Chondrocyte (in vitro differentiated cells): ENCODE data around the gene PBX4. TPM values are rescaled to one million over a fixed set of nuclear protein-coding genes. Genes with fewer than 3 reads are reported as not detected.
A peak's percentile ranks its signal among the peaks of the same experiment; 100 is the strongest.

Experiments
- DNase-seq: peaks from one replicate; pipeline ENCODE4 v3.0.0; 2021; ENCODE audit warnings: mixed read lengths, low spot score
- H3K27ac Mint-ChIP-seq: one replicate; pipeline ENCODE4 v1.8.0; 2021; ENCODE audit warnings: mild to moderate bottlenecking, moderate library complexity, mixed read lengths; ENCODE audit not compliant: unreplicated experiment
- H3K27me3 Mint-ChIP-seq: 2 replicates; pipeline ENCODE4 v1.8.0; 2021; ENCODE audit warnings: low read depth, mixed read lengths
- H3K36me3 Mint-ChIP-seq: 2 replicates; pipeline ENCODE4 v1.8.0; 2021; ENCODE audit warnings: low read depth, mixed read lengths
- H3K4me1 Mint-ChIP-seq: 2 replicates; pipeline ENCODE4 v1.8.0; 2021; ENCODE audit warnings: low read depth, mild to moderate bottlenecking, mixed read lengths
- H3K4me3 Mint-ChIP-seq: one replicate; pipeline ENCODE4 v1.8.0; 2021; ENCODE audit warnings: mild to moderate bottlenecking, moderate library complexity, mixed read lengths; ENCODE audit not compliant: unreplicated experiment
- H3K9me3 Mint-ChIP-seq: 2 replicates; pipeline ENCODE4 v1.8.0; 2021; ENCODE audit warnings: low read depth, mixed read lengths
- CTCF ChIP-seq: fragments of 200-600 bp; sonication (generic); IDR thresholded peaks from 2 replicates; pipeline ENCODE4 v1.5.0; 2021; ENCODE audit warnings: antibody characterized with exemption, mild to moderate bottlenecking, moderate library complexity
- total RNA-seq: library from RNA; stranded (reverse); gene quantifications from 3 replicates; pipeline ENCODE4 v1.2.1, GENCODE V29; 2021

The PBX4 gene
- total RNA-seq, 1 donor from 2014 or later = 1.2 TPM

DNA sequence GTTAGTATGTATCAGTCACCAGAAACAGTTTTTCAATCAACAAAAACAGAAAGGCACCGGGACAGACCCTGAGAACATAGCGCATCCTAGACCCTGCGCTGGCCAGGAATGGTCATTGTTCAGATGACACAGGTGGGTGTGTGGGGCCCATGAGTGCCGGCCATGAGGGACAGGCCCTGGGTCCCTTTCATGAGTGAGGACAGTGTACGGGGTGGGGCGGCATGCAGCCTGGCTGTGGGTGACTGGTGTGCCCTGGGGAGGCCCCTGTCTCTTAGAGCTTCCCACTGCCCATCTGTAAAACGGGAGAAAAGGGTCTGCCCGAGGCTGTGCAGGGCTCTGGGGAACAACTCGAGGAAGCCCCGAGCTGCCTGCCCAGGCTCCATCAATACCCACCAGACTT, 25.8 kb downstream of the PBX4 start:
- H3K4me3 Mint-ChIP-seq = no peak overlapping the region
- no peaks in the 10 kb centered on the region for H3K27me3 Mint-ChIP-seq
- no peak for DNase-seq
- H3K27ac Mint-ChIP-seq = no peak overlapping the region
- H3K9me3 Mint-ChIP-seq = no peaks in the 10 kb centered on the region
- H3K4me1 Mint-ChIP-seq = peaks cover 27% of the 10 kb centered on the region
- no peak for TF ChIP-seq CTCF
- H3K36me3 Mint-ChIP-seq = no peaks in the 10 kb centered on the region

DNA sequence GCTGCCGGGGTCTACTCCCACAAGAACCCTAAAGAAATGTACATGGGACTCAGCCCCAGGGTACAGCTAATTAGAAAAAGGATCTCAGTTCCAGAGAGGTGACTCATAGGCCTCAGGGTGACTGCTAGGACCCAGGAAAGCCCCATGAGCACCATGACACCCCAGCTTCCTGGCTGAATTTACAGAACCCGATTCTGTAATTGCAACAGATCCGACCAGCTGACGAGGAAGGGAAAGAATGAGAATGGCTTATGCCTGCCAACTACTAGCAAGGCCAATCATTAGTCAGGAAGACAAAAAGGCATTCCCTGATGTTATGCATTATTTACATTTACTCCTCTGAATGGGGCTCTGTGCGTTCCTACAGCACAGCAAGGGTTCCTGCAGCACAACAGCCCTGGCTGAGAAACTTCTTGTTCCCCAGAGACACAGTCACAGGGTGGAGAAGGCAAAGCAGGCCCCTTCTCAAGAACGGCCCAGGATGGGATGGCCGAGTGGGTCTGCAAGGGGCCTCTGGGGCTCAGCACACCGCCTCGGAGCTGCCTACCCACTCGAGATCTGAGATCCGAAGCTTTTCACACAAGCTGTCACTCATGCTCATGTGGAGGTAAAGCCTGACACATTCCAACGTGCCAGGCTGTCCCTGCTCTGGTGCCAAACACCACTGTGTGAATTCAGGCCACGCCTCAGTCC, 27.2 kb downstream of the PBX4 start:
- no peak for TF ChIP-seq CTCF
- no peaks in the 10 kb centered on the region for H3K36me3 Mint-ChIP-seq
- no peak overlapping the region for H3K4me3 Mint-ChIP-seq
- H3K27ac Mint-ChIP-seq = peak overlapping the region; percentile 89
- DNase-seq = no peak
- no peaks in the 10 kb centered on the region for H3K9me3 Mint-ChIP-seq
- H3K4me1 Mint-ChIP-seq = peaks cover 27% of the 10 kb centered on the region
- no peaks in the 10 kb centered on the region for H3K27me3 Mint-ChIP-seq

DNA sequence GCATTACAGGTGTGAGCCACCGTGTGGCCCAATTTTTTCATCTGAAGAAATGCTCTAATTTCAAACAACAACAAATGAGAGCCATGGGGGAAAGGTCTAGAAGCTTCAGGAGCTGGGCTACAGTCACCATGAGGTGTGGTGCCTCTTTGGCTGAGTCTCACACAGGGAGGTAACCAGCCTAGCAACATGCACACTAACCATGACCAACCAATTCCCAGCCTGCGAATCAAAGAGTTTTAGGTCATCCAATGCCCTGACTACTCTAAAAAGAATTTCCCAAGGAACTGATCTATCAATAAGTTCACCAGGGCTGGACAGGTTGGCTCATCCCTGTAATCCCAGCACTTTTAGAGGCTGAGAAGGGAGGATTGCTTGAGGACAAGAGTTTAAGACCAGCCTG, 29.9 kb downstream of the PBX4 start:
- Mint-ChIP-seq H3K27ac (no peak overlapping the region), H3K4me1 (peaks cover 18% of the 10 kb centered on the region), H3K4me3 (no peak overlapping the region), H3K9me3 (no peaks in the 10 kb centered on the region), H3K36me3 (no peaks in the 10 kb centered on the region), H3K27me3 (no peaks in the 10 kb centered on the region)
- no peak for DNase-seq
- TF ChIP-seq CTCF = no peak

DNA sequence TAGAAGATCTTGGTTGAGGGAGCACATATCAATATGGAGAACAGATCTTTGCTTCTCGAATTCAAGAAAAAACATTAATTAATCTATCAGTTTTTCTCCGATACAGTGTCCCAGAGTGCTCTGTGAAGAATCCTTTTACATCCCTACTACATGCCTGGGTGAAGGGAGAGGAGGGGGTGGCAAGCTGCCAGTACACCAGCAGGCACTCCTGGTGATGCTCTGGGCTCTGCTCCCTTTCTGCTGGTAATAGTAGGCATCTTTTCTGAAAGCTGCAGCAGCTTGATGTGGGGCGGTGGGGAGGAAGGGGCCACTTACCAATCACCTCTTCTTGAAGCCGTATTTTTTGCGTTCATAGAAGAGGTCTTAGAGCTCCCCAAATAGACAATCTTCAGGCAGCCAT, 30.7 kb downstream of the PBX4 start:
- Mint-ChIP-seq H3K4me3 (no peak overlapping the region), H3K4me1 (peaks cover 18% of the 10 kb centered on the region), H3K27ac (no peak overlapping the region), H3K9me3 (no peaks in the 10 kb centered on the region), H3K36me3 (no peaks in the 10 kb centered on the region), H3K27me3 (no peaks in the 10 kb centered on the region)
- no peak for TF ChIP-seq CTCF
- no peak for DNase-seq

DNA sequence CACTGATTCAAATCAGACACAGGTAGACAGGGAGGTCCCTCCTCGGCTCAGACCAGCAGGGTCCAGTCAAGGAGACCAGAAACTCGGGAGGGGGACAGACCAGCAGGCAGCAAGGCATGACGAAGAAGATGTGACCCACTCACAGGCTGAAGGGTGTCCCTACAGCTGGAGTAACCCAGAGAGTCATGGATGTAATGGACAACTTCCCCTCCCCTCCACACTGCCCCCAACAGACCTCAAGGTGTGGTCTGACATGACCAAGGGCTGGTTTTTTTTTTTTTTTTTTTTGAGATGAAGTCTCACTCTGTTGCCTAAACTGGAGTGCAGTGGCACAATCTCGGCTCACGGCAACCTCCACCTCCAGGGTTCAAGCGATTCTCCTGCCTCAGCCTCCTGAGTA, 34.1 kb downstream of the PBX4 start:
- H3K9me3 Mint-ChIP-seq = no peaks in the 10 kb centered on the region
- no peak overlapping the region for H3K4me3 Mint-ChIP-seq
- no peak for DNase-seq
- H3K27ac Mint-ChIP-seq = no peak overlapping the region
- no peaks in the 10 kb centered on the region for H3K4me1 Mint-ChIP-seq
- no peaks in the 10 kb centered on the region for H3K36me3 Mint-ChIP-seq
- H3K27me3 Mint-ChIP-seq = no peaks in the 10 kb centered on the region
- TF ChIP-seq CTCF = no peak
